K562 (cell line): ENCODE results near the gene PIN1. TPM values are rescaled to one million over a fixed set of nuclear protein-coding genes. Genes with fewer than 3 reads are reported as not detected.

Source experiments
- BCOR ChIP-seq: fragments of 450-650 bp; IDR thresholded peaks from 2 replicates; pipeline ENCODE4 v1.6.1; 2016
- DPF2 ChIP-seq: fragments of 450-650 bp; IDR thresholded peaks from 2 replicates; pipeline ENCODE4 v1.6.1; 2016
- EHMT2 ChIP-seq: fragments of 450-650 bp; IDR thresholded peaks from 2 replicates; pipeline ENCODE4 v1.6.1; 2018; ENCODE audit warnings: antibody characterized with exemption
- ELF4 ChIP-seq: fragments of 450-650 bp; formaldehyde crosslinking; IDR thresholded peaks from 2 replicates; pipeline ENCODE4 v1.4.0; 2022; ENCODE audit warnings: missing genetic modification characterization
- EP400 ChIP-seq: fragments of 450-650 bp; IDR thresholded peaks from 2 replicates; pipeline ENCODE4 v1.6.1; 2017; ENCODE audit warnings: antibody characterized with exemption, mild to moderate bottlenecking, moderate library complexity
- ETV1 ChIP-seq: fragments of 450-650 bp; conservative IDR thresholded peaks from 2 replicates; pipeline ENCODE4 v1.6.1; 2016; ENCODE audit warnings: missing genetic modification characterization, control low read depth, low read depth, missing compliant biosample characterization
- HDAC8 ChIP-seq: fragments of 450-650 bp; IDR thresholded peaks from 2 replicates; pipeline ENCODE4 v1.6.1; 2016; ENCODE audit warnings: mild to moderate bottlenecking, missing genetic modification characterization, moderate library complexity, missing compliant biosample characterization
- HIVEP1 ChIP-seq: fragments of 250-450 bp; sonication (Bioruptor Pico); IDR thresholded peaks from 2 replicates; pipeline ENCODE4 v1.4.0; 2020; ENCODE audit warnings: mild to moderate bottlenecking
- KLF13 ChIP-seq: fragments of 450-650 bp; IDR thresholded peaks from 2 replicates; pipeline ENCODE4 v1.6.1; 2016; ENCODE audit warnings: missing genetic modification characterization, low read depth, mild to moderate bottlenecking, missing compliant biosample characterization, moderate library complexity, borderline replicate concordance
- MAZ ChIP-seq, 2 experiments: fragments of 450-650 bp in 1 of 2; sonication (generic) in 1 of 2; formaldehyde crosslinking; IDR thresholded peaks in 1 of 2; conservative IDR thresholded peaks in 1 of 2; 2 replicates each; pipeline versions ENCODE4 v1.4.0 to v1.5.0; 2020; ENCODE audit warnings: mild to moderate bottlenecking in 1 of 2, missing genetic modification reagents in 1 of 2
- NCOR1 ChIP-seq: fragments of 450-650 bp; IDR thresholded peaks from 2 replicates; pipeline ENCODE4 v1.6.1; 2016; ENCODE audit warnings: mild to moderate bottlenecking, moderate library complexity
- PML ChIP-seq: IDR thresholded peaks from 2 replicates; pipeline ENCODE4 v1.6.1; 2012; ENCODE audit warnings: low read length, inconsistent platforms
- POLR2B ChIP-seq: fragments of 450-650 bp; IDR thresholded peaks from 2 replicates; pipeline ENCODE4 v1.6.1; 2018; ENCODE audit warnings: low read depth; ENCODE audit not compliant: partially characterized antibody
- PRDM10 ChIP-seq: fragments of 450-650 bp; IDR thresholded peaks from 2 replicates; pipeline ENCODE4 v1.6.1; 2018; ENCODE audit not compliant: partially characterized antibody
- RAD51 ChIP-seq: fragments of 450-650 bp; IDR thresholded peaks from 2 replicates; pipeline ENCODE4 v1.7.1; 2016; ENCODE audit warnings: low read depth, mild to moderate bottlenecking, borderline replicate concordance
- RBFOX2 ChIP-seq: fragments of 200-400 bp; formaldehyde crosslinking; IDR thresholded peaks from 2 replicates; pipeline ENCODE4 v1.6.1; 2017; ENCODE audit warnings: low read depth, mild to moderate bottlenecking, low read length, moderate library complexity
- SAP30 ChIP-seq: fragments of 200-600 bp; sonication (generic); IDR thresholded peaks from 2 replicates; pipeline ENCODE4 v1.6.1; 2012; ENCODE audit warnings: borderline replicate concordance, low read depth, mild to moderate bottlenecking, moderate library complexity, low read length, control low read depth, inconsistent platforms; ENCODE audit not compliant: insufficient read depth, poor library complexity, severe bottlenecking
- polyA plus RNA-seq, 8 experiments: library from polyadenylated mRNA; depleted of rRNA in 4 of 8; stranded (reverse) in 5 of 8; unstranded in 3 of 8; fragments of >200 nt; fragmentation: Nextera tagmentation in 2 of 8; fragmentation: Illumina TruSeq in 1 of 8; extraction: Ambion mirVana in 2 of 8; extraction: Trizol in 1 of 8; gene quantifications; 2 replicates each; pipeline versions ENCODE4 v1.2.1 to v1.2.3, GENCODE V29; 2011 to 2014; ENCODE audit warnings: inconsistent platforms in 1 of 8, missing spikeins in 1 of 8
- total RNA-seq, 7 experiments: library from RNA; depleted of rRNA in 6 of 7; stranded (reverse); fragments of >200 nt in 6 of 7; fragmentation: Illumina TruSeq in 2 of 7; extraction: Trizol in 2 of 7; gene quantifications; 2 replicates each; pipeline versions ENCODE4 v1.2.1 to v1.2.3, GENCODE V29; 2011 to 2021; ENCODE audit warnings: low replicate concordance in 1 of 7
- TF ChIP-seq, protein P1 (sequence below): sonication (generic); formaldehyde crosslinking; IDR thresholded peaks from 2 replicates; pipeline ENCODE4 v1.8.0; 2022; ENCODE audit warnings: missing genetic modification reagents, mild to moderate bottlenecking, moderate library complexity, borderline replicate concordance
- TF ChIP-seq, protein P2 (sequence below): sonication (generic); formaldehyde crosslinking; IDR thresholded peaks from 2 replicates; pipeline ENCODE4 v1.8.0; 2023; ENCODE audit warnings: mild to moderate bottlenecking, missing genetic modification reagents

PIN1 gene
- total and polyA plus RNA-seq, 9 of the 15 experiments (the other 6 are each of a cell fraction or from before 2014, with no cell fraction given), result 1.6 to 178 (median 42.5) TPM

DNA sequence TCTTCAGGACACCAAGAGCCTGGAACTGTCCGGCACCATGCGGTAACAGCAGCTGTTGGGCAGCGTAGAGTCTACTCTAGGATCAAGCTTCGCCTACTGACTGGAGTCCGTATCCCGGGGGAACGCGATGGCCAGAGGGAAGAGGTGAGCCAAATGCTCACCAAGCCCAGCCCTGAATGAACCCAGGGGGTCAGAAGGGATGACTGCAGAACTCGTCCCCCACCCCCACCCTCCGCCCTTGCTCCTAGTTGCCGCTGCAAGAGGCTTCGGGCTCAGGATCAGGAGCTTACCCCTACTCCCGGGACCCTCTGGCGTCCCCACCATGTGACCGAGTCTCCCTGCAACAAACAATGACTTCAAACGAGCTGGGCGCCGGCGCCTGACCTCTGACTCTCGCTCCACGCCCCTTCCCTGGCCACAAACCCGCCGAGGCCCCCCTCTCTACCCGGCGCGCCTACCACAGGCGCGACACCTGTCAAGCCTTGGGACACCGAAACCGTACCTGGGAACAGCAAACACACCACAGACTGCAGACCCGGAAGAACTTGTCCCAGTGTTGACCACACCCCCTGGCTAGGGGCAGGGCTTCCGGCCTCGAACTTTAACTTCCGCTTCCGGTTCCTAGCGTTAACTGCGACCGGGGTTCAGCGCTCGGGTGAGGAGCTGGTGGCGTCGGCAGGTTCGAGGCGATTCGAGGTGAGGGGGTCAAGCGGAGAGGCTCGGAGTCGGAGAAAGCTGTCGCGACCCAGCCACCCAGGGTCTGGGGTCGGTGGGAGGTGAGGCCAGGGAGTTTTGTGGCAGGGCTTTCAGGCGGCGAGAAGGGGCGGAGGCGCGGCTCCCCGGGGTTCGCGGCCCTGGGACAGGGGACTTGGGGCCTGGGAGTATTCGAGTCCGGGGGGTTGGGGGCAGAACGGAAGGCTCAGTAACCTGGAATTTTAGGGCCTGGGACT, 7.6 kb upstream of the PIN1 start, which contains the start of gene UBL5 (continued):
- TF ChIP-seq, protein P1, sequence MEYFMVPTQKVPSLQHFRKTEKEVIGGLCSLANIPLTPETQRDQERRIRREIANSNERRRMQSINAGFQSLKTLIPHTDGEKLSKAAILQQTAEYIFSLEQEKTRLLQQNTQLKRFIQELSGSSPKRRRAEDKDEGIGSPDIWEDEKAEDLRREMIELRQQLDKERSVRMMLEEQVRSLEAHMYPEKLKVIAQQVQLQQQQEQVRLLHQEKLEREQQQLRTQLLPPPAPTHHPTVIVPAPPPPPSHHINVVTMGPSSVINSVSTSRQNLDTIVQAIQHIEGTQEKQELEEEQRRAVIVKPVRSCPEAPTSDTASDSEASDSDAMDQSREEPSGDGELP (CRISPR knock-in tag), result peak; percentile 39
- TF ChIP-seq ELF4 (CRISPR knock-in tag) (peak; percentile 34; the same call in 1 of the 2 replicates), EHMT2 (no peak), HDAC8 (tag) (no peak), NCOR1 (no peak), RBFOX2 (peak; percentile 95), PRDM10 (no peak), SAP30 (peak; percentile 95), HIVEP1 (CRISPR knock-in tag) (no peak), DPF2 (no peak), BCOR (no peak; the same call in 1 of the 2 replicates), ETV1 (tag) (peak; percentile 61), PML (peak; percentile 62), EP400 (peak; percentile 85), MAZ (CRISPR knock-in tag; conservative IDR thresholded peaks at IDR 0.05 in 1 of 2, IDR thresholded peaks at IDR 0.05 in 1 of 2) (peak in 1 of 2 experiments; percentile 16; a peak in 2 of 4 replicates), KLF13 (peak; percentile 62), POLR2B (peak; percentile 93), RAD51 (peak; percentile 56; the same call in 1 of the 2 replicates)
- TF ChIP-seq, protein P2, sequence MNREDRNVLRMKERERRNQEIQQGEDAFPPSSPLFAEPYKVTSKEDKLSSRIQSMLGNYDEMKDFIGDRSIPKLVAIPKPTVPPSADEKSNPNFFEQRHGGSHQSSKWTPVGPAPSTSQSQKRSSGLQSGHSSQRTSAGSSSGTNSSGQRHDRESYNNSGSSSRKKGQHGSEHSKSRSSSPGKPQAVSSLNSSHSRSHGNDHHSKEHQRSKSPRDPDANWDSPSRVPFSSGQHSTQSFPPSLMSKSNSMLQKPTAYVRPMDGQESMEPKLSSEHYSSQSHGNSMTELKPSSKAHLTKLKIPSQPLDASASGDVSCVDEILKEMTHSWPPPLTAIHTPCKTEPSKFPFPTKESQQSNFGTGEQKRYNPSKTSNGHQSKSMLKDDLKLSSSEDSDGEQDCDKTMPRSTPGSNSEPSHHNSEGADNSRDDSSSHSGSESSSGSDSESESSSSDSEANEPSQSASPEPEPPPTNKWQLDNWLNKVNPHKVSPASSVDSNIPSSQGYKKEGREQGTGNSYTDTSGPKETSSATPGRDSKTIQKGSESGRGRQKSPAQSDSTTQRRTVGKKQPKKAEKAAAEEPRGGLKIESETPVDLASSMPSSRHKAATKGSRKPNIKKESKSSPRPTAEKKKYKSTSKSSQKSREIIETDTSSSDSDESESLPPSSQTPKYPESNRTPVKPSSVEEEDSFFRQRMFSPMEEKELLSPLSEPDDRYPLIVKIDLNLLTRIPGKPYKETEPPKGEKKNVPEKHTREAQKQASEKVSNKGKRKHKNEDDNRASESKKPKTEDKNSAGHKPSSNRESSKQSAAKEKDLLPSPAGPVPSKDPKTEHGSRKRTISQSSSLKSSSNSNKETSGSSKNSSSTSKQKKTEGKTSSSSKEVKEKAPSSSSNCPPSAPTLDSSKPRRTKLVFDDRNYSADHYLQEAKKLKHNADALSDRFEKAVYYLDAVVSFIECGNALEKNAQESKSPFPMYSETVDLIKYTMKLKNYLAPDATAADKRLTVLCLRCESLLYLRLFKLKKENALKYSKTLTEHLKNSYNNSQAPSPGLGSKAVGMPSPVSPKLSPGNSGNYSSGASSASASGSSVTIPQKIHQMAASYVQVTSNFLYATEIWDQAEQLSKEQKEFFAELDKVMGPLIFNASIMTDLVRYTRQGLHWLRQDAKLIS (CRISPR knock-in tag), result 0 out of 2 replicates have a peak, but pooled peaks have one; percentile 6
